ENCODE measurements around the gene SMC6.

GRCh38 chr2:17800693-17801458 is 47.3 kb upstream of the SMC6 start:
- TF ChIP-seq CTCF (IDR thresholded peaks at IDR 0.05) (no peak), POLR2A (IDR thresholded peaks at IDR 0.05) (no peak)

Data from Peyer's patch (tissue), 4 donors.